ENCODE results near the gene NUTF2.
A peak's percentile ranks its signal among the peaks of the same experiment; 100 is the strongest.

NUTF2 gene

GRCh38 chr16:67892375-67892774, 45.6 kb downstream of the NUTF2 start:
- no peaks in the 10 kb centered on the region for H3K27me3 ChIP-seq (ENCODE audit: low read depth, low read length)
- no peaks in the 10 kb centered on the region for H3K9me3 ChIP-seq (ENCODE audit: control insufficient read depth in 1 of 2, low read length in 2 of 2)
- H3K4me1 ChIP-seq (ENCODE audit: control insufficient read depth in 1 of 2, insufficient read depth in 2 of 2, low read length in 2 of 2), result peaks cover 15 to 30% of the 10 kb centered on the region in 2 donors
- peak overlapping the region; percentile 54 for H3K27ac ChIP-seq (ENCODE audit: low read length)
- H3K36me3 ChIP-seq (ENCODE audit: control insufficient read depth in 1 of 2, insufficient read depth in 2 of 2, low read length in 2 of 2), result no peaks in the 10 kb centered on the region
- peak overlapping the region; percentile 59 to 78 for H3K4me3 ChIP-seq (ENCODE audit: low read depth in 1 of 2, low read length in 2 of 2)

- no peaks in the 10 kb centered on the region for H3K36me3 ChIP-seq (ENCODE audit: control insufficient read depth in 1 of 2, insufficient read depth in 2 of 2, low read length in 2 of 2)
- H3K27ac ChIP-seq (ENCODE audit: low read length), result peak within 1 kb of the TSS; percentile 92
- H3K4me3 ChIP-seq (ENCODE audit: low read depth in 1 of 2, low read length in 2 of 2), result peak within 1 kb of the TSS; percentile 85 to 95
- no peaks in the 10 kb centered on the region for H3K27me3 ChIP-seq (ENCODE audit: low read depth, low read length)
- H3K4me1 ChIP-seq (ENCODE audit: control insufficient read depth in 1 of 2, insufficient read depth in 2 of 2, low read length in 2 of 2), result peaks cover 15 to 31% of the 10 kb centered on the region in 2 donors
- no peaks in the 10 kb centered on the region for H3K9me3 ChIP-seq (ENCODE audit: control insufficient read depth in 1 of 2, low read length in 2 of 2)
Observed at GRCh38 chr16:67892899-67893742, 46.4 kb downstream of the NUTF2 start, which contains the start of gene PSKH1. PSKH1 (plus strand) TSS chr16:67893254; CDS start chr16:67908750, 15,496 bp downstream.

DNA sequence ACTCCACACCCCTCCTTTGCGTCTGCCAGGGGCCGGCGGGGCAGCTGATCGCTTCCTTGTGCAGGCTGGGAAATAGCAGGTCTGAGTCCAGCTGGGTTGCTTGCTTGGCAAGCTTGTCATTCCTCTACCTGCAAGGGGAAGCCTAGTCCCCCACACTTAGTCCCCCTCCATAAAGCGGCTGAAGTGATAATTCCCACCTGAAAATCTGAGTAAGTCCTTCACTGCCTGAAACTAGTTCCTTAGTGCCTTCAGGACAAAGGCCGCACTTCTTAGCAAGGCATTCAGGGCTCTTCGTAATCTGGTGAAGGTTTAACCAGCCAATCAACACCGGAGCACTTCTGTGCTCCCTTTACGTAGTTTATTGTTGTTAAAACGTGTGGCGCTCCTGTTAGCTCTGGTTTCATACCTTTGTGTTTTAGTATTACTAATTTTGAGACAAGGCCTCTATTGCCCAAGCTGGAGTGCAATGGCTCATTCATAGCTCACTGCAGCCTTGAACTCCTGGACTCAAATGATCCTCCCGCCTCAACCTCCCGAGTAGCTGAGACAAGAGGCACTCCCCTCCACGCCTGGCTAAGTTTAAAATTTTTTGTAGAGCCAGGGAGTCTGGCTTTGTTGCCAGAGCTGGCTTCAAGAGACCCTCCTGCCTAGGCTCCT, 47.1 kb downstream of the NUTF2 start:
- no peaks in the 10 kb centered on the region for H3K27me3 ChIP-seq (ENCODE audit: low read depth, low read length)
- H3K4me3 ChIP-seq (ENCODE audit: low read depth in 1 of 2, low read length in 2 of 2), result peak overlapping the region; percentile 85 to 95
- no peaks in the 10 kb centered on the region for H3K9me3 ChIP-seq (ENCODE audit: control insufficient read depth in 1 of 2, low read length in 2 of 2)
- H3K27ac ChIP-seq (ENCODE audit: low read length), result peak overlapping the region; percentile 92
- H3K4me1 ChIP-seq (ENCODE audit: control insufficient read depth in 1 of 2, insufficient read depth in 2 of 2, low read length in 2 of 2), result peaks cover 15 to 31% of the 10 kb centered on the region in 2 donors
- H3K36me3 ChIP-seq (ENCODE audit: control insufficient read depth in 1 of 2, insufficient read depth in 2 of 2, low read length in 2 of 2), result no peaks in the 10 kb centered on the region

DNA sequence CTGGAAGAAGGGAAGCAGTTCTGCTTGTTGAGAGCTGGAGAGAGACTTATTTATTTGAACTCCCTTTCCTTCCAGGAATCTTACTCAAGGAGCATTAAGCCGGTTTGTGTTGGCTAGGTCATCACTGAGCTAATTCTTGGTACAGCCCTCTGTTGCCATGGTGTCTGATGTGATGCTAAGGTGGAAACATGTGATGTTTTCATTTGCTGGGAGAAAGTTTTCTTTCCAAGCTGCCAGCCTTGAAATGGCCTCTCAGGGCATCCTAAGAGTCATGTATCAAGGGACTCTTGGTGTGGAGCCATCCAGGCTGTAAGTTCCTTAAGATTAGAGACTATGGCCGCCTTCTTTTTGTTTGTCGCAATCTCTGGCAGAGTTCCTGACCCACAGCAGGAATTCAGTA, 50.5 kb downstream of the NUTF2 start:
- Histone ChIP-seq H3K36me3 (ENCODE audit: control insufficient read depth in 1 of 2, insufficient read depth in 2 of 2, low read length in 2 of 2) (no peaks in the 10 kb centered on the region), H3K27ac (ENCODE audit: low read length) (no peak overlapping the region), H3K4me1 (ENCODE audit: control insufficient read depth in 1 of 2, insufficient read depth in 2 of 2, low read length in 2 of 2) (peaks cover 15 to 31% of the 10 kb centered on the region in 2 donors), H3K9me3 (ENCODE audit: control insufficient read depth in 1 of 2, low read length in 2 of 2) (no peaks in the 10 kb centered on the region), H3K4me3 (ENCODE audit: low read depth in 1 of 2, low read length in 2 of 2) (no peak overlapping the region), H3K27me3 (ENCODE audit: low read depth, low read length) (no peaks in the 10 kb centered on the region)

GRCh38 chr16:67901734-67902133, 55.0 kb downstream of the NUTF2 start:
- H3K27me3 ChIP-seq (ENCODE audit: low read depth, low read length), result no peaks in the 10 kb centered on the region
- H3K4me1 ChIP-seq (ENCODE audit: control insufficient read depth in 1 of 2, insufficient read depth in 2 of 2, low read length in 2 of 2), result peaks cover 2 to 10% of the 10 kb centered on the region in 2 donors
- no peaks in the 10 kb centered on the region for H3K9me3 ChIP-seq (ENCODE audit: control insufficient read depth in 1 of 2, low read length in 2 of 2)
- H3K36me3 ChIP-seq (ENCODE audit: control insufficient read depth in 1 of 2, insufficient read depth in 2 of 2, low read length in 2 of 2), result peaks cover 0 to 5% of the 10 kb centered on the region in 2 donors
- H3K27ac ChIP-seq (ENCODE audit: low read length), result no peak overlapping the region
- H3K4me3 ChIP-seq (ENCODE audit: low read depth in 1 of 2, low read length in 2 of 2), result no peak overlapping the region

GRCh38 chr16:67902831-67903230, 56.1 kb downstream of the NUTF2 start:
- Histone ChIP-seq H3K27ac (ENCODE audit: low read length) (no peak overlapping the region), H3K4me3 (ENCODE audit: low read depth in 1 of 2, low read length in 2 of 2) (no peak overlapping the region), H3K9me3 (ENCODE audit: control insufficient read depth in 1 of 2, low read length in 2 of 2) (no peaks in the 10 kb centered on the region), H3K36me3 (ENCODE audit: control insufficient read depth in 1 of 2, insufficient read depth in 2 of 2, low read length in 2 of 2) (peaks cover 0 to 5% of the 10 kb centered on the region in 2 donors), H3K4me1 (ENCODE audit: control insufficient read depth in 1 of 2, insufficient read depth in 2 of 2, low read length in 2 of 2) (peaks cover 0 to 3% of the 10 kb centered on the region in 2 donors), H3K27me3 (ENCODE audit: low read depth, low read length) (no peaks in the 10 kb centered on the region)

DNA sequence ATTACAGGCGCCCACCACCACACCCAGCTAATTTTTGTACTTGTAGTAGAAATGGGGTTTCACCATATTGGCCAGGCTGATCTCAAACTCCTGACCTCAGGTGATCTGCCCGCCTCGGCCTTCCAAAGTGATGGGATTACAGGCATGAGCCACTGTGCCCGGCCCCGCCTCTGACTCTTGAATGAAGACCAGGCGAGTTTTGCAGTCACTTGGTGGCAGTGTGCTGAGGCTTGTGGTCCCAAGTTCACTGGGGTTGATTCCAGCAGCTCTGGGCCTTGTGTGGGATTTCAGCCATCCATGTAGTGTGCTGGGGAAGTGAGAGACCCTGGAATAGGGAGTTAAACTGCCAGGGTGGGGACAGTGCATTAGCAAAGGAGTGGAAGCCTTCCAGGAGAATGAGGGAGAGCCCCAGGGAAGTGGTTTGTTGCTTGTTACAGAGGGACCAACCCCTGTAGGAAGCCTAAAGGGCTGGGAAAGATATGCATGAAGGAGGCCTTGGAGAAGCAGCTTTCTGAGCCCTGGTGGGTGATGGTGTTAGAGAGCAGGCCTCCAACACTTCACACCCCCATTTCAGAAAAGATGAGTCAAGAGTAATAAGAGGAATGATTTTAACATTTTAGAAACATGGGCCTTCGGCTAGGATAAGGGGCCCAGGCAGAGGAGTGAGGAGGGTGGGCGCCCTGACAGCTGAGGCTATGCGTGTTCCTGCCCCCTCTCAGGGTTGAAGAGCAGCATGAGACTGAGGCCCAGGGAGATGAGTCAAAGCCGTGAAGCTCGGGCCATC, 60.9 kb downstream of the NUTF2 start:
- H3K4me3 ChIP-seq (ENCODE audit: low read depth in 1 of 2, low read length in 2 of 2), result no peak overlapping the region
- no peaks in the 10 kb centered on the region for H3K9me3 ChIP-seq (ENCODE audit: control insufficient read depth in 1 of 2, low read length in 2 of 2)
- H3K27me3 ChIP-seq (ENCODE audit: low read depth, low read length), result no peaks in the 10 kb centered on the region
- peaks cover 14 to 34% of the 10 kb centered on the region in 2 donors for H3K36me3 ChIP-seq (ENCODE audit: control insufficient read depth in 1 of 2, insufficient read depth in 2 of 2, low read length in 2 of 2)
- H3K4me1 ChIP-seq (ENCODE audit: control insufficient read depth in 1 of 2, insufficient read depth in 2 of 2, low read length in 2 of 2), result peaks cover 0 to 2% of the 10 kb centered on the region in 2 donors
- no peak overlapping the region for H3K27ac ChIP-seq (ENCODE audit: low read length)

GRCh38 chr16:67909056-67909742, 62.5 kb downstream of the NUTF2 start:
- Histone ChIP-seq H3K9me3 (ENCODE audit: control insufficient read depth in 1 of 2, low read length in 2 of 2) (no peaks in the 10 kb centered on the region), H3K4me1 (ENCODE audit: control insufficient read depth in 1 of 2, insufficient read depth in 2 of 2, low read length in 2 of 2) (no peaks in the 10 kb centered on the region), H3K36me3 (ENCODE audit: control insufficient read depth in 1 of 2, insufficient read depth in 2 of 2, low read length in 2 of 2) (peaks cover 19 to 34% of the 10 kb centered on the region in 2 donors), H3K27ac (ENCODE audit: low read length) (no peak overlapping the region), H3K27me3 (ENCODE audit: low read depth, low read length) (no peaks in the 10 kb centered on the region), H3K4me3 (ENCODE audit: low read depth in 1 of 2, low read length in 2 of 2) (no peak overlapping the region)

DNA sequence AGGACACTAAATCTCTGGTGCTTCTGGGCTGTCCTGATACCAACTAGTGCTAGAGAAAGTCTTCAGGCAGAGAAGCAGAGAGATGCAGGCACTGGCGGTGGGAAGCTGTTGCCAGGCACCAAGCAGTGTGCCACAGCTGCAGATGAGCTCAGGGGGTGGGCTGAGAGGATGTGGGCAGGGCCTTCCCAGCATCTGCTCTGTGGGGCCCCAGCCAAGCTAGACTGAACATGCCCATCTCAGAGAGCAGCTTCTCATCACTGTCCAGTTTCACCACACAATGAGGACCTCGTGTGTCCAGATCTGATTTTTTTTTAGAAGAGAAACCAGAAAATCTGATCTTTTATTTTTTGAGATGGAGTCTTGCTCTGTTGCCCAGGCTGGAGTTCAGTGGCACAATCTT, 63.4 kb downstream of the NUTF2 start:
- Histone ChIP-seq H3K9me3 (ENCODE audit: control insufficient read depth in 1 of 2, low read length in 2 of 2) (no peaks in the 10 kb centered on the region), H3K36me3 (ENCODE audit: control insufficient read depth in 1 of 2, insufficient read depth in 2 of 2, low read length in 2 of 2) (peaks cover 19 to 34% of the 10 kb centered on the region in 2 donors), H3K4me1 (ENCODE audit: control insufficient read depth in 1 of 2, insufficient read depth in 2 of 2, low read length in 2 of 2) (no peaks in the 10 kb centered on the region), H3K4me3 (ENCODE audit: low read depth in 1 of 2, low read length in 2 of 2) (no peak overlapping the region), H3K27me3 (ENCODE audit: low read depth, low read length) (no peaks in the 10 kb centered on the region), H3K27ac (ENCODE audit: low read length) (no peak overlapping the region)

DNA sequence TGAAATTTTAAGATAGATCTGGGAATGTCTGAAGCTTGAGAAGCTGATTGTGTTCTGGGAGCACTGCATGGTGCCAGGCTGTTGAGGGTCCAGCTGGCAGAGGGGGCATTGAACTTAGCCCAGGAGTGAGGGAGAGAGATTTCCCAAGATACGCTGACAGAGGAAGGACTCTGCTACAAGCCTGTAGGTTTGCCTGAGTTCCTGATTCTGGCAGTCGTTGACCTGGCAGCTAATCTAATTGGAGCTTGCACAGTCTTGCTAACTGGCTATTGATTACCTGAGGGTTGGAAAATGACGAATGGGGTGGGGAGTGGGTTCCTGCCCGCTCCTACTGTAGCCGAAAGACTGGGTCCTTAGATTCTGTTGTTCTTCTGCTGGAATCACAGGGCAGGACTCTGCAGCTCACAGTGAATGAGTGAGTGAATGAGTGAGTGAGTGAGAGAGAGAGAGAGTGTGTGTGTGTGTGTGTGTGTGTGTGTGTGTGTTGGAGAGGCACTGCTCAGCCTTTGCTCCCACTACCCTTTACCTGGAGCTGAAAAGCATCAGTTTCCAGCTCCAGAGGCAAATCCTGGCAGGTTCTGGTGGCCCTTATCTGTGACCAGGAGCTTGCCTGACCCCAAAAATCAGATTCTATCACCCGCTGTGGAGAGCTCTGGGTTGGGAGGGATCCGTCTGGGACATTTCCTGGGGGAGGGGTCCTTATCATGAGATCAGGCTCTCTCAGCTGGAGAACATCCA, 68.2 kb downstream of the NUTF2 start:
- Histone ChIP-seq H3K9me3 (ENCODE audit: control insufficient read depth in 1 of 2, low read length in 2 of 2) (no peaks in the 10 kb centered on the region), H3K27ac (ENCODE audit: low read length) (no peak overlapping the region), H3K27me3 (ENCODE audit: low read depth, low read length) (no peaks in the 10 kb centered on the region), H3K4me3 (ENCODE audit: low read depth in 1 of 2, low read length in 2 of 2) (no peak overlapping the region), H3K36me3 (ENCODE audit: control insufficient read depth in 1 of 2, insufficient read depth in 2 of 2, low read length in 2 of 2) (peaks cover 7 to 24% of the 10 kb centered on the region in 2 donors), H3K4me1 (ENCODE audit: control insufficient read depth in 1 of 2, insufficient read depth in 2 of 2, low read length in 2 of 2) (peaks cover 0 to 25% of the 10 kb centered on the region in 2 donors)

Measured in muscle layer of duodenum (tissue), 2 donors.